SW 1271 (cell line): ENCODE data around the gene MLLT3.
"Not testable (repeated sequence)": the region's sequence is repeated elsewhere in the genome, so short reads cannot be mapped to it uniquely, and the experiment has no call there.

Source experiments
- DNase-seq, 2 experiments: peaks; one replicate each; lab custom pipeline; 2025; lab: John Stamatoyannopoulos, UW

MLLT3 gene

DNA sequence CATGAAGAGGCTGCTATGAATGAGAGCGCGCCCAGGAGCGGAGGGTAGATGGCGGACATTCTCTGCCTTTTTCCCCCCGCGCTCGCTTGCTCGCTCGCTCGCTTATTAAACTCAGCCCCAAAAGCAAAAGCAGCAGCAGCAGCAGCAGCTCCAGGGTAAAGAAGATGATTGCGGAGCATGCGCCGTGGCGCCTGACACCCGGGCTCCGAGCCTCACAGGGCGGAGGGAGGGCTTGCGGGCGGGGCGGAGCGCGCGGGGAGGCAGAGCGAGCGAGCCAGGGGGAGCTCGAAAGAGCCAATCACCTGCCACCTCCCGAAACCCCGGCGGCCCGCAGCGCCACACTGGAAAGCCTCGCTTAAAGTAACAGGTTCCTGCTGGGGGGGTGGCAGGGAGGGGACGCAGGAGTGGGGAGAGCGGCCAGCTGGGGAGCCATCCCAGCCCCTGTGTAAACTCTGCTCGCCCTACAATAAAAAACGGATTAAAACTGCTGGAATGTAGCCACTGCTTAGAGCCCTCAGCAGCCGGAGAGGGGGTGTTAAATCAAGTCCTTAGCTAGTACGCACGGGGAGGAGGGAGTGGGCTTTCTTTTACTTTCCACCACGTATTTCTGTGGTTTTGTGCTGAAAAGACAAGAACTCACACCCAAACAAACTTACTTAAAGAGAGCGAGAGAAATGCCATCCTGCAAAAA, at the start of gene MLLT3:
MLLT3 (minus strand) TSS at position 170 of the 691 bp plus-strand sequence.
- DNase-seq = peak; percentile 28 to 69

DNA sequence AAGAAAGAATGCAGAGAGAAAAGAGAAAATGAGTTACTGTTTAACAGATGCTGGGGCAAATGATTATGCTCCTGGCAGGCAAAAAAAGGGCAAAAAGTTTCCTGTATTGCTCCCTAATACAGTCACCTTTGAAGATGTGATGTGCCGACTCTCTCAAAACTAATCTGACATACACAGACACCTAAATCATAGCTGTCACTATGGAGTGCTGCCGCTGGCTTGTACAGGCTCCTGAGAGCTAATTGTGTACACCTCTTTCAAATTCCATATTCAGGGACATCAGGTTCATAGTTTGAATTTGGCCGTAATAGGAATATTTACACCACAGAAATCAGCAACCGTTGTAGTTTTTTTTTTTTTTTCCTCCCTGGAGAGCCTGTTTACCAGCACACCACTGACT, 49.3 kb upstream of the MLLT3 start:
- DNase-seq = no peak

DNA sequence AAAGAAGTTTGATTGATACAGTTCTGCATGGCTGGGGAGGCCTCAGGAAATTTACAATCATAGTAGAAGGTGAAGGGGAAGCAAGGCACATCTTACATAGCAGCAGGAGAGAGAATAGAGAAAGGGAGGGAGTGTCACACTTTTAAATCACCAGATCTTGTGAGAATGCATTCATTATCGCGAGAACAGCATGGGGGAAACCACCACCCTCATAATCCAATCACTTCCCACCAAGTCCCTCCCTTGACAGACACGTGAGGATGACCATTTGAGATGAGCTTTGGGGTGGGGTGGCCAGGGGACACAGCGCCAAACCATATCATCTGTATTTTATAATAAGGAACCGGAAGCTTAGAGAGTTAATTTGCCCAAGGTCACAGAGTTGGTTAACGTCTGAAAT, 48.1 kb upstream of the MLLT3 start:
- DNase-seq = no peak

GRCh38 chr9:20664501-20664900, 42.2 kb upstream of the MLLT3 start:
- DNase-seq = no peak

- no peak for DNase-seq
Measured at GRCh38 chr9:20663133-20663532, 40.8 kb upstream of the MLLT3 start.

DNA sequence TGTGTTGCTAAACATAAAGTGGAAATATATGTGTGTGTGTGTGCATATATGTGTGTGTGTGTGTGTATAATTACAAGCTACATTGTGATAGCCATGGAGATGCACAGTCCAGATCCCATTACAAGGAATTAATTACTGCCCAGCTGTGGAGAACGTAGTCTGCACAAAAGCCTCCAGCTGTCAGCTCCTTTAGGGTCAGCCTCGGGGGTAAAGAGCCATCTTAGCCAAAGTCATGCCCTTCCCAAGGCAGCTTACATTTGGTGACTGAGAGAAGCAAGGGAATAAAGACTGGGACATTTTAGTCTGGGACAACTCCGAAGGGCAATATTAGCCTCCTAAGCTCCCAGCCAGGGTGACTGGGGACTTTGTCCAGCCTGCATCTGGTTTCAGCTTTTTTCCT, 39.9 kb upstream of the MLLT3 start:
- no peak for DNase-seq

DNA sequence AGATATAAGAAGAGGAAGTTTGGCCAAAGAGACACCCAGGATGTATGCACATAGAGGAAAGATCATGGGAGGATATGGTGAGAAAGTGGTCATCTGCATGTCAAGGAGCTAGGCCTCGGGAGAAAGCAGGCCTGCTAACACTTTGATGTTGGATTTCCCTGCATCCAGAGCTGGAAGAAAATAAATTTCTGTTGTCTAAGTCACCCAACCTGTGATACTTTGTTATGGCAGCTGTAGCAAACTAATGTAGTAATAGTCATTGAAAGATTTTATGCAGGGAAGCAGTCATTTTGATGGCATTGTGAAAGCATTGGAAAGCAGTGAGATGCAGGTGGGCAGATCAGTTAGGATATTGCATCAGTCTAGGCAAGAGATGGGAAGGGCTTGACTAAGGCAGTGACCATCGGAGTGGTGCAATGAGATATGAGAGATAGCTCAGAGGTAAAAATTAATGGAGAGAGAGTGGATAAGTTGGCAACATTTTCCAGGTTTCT, 37.2 kb upstream of the MLLT3 start:
- DNase-seq = no peak

- DNase-seq = peak in 1 of 2 experiments; percentile 4
Measured at GRCh38 chr9:20658677-20659473, 36.6 kb upstream of the MLLT3 start.

DNA sequence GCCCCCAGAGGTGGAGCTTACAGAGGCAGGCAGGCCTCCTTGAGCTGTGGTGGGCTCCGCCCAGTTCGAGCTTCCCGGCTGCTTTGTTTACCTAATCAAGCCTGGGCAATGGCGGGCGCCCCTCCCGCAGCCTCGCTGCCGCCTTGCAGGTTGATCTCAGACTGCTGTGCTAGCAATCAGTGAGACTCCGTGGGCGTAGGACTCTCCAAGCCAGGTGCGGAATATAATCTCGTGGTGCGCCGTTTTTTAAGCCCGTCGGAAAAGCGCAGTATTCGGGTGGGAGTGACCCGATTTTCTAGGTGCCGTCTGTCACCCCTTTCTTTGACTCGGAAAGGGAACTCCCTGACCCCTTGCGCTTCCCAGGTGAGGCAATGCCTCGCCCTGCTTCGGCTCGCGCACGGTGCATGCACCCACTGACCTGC, 36.0 kb upstream of the MLLT3 start:
- not testable (repeated sequence) for DNase-seq

- DNase-seq = no peak
Measured at GRCh38 chr9:20651939-20652338, 29.6 kb upstream of the MLLT3 start.

- DNase-seq = no peak
Measured at GRCh38 chr9:20650750-20651299, 28.5 kb upstream of the MLLT3 start.

GRCh38 chr9:20650313-20650712, 28.0 kb upstream of the MLLT3 start:
- no peak for DNase-seq

- DNase-seq = no peak
Measured at GRCh38 chr9:20649381-20649780, 27.1 kb upstream of the MLLT3 start.

DNA sequence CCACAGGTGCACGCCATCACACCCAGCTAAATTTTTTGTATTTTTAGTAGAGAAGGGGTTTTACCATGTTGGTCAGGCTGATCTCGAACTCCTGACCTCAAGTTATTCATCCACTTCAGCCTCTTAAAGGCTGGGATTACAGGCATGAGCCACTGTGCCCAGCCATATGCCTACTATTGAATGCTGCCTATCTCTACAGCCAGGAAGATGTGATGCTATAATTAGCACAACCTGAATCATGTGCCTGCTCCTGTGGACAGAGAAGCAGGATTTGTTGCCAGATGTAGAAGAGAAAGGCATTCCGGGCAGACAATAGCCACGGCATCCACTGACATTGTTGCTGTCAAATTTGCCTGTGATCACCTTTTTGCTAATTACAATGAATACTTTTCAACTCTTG, 24.4 kb upstream of the MLLT3 start:
- DNase-seq = no peak

DNA sequence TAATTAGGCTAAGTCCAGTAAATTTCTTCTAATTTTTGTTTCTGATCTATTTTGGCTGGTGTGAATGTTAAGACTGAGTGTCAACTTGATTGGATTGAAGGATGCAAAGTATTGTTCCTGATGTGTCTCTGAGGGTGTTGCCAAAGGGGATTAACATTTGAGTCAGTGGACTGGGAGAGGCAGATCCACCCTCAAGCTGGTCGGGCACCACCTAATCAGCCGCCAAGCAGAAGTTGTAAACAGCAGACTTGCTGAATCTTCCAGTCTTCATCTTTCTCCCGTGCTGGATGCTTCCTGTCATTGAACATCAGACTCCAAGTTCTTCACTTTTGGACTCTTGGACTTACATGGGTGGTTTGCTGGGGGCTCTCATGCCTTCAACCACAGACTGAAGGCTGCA, 21.4 kb upstream of the MLLT3 start:
- DNase-seq = no peak

GRCh38 chr9:20642045-20642444, 19.7 kb upstream of the MLLT3 start:
- DNase-seq = no peak

GRCh38 chr9:20640331-20641187, 18.3 kb upstream of the MLLT3 start:
- DNase-seq = no peak

- DNase-seq = no peak
Measured at GRCh38 chr9:20636888-20637440, 14.7 kb upstream of the MLLT3 start.

- no peak for DNase-seq
Measured at GRCh38 chr9:20634895-20635294, 12.6 kb upstream of the MLLT3 start.

DNA sequence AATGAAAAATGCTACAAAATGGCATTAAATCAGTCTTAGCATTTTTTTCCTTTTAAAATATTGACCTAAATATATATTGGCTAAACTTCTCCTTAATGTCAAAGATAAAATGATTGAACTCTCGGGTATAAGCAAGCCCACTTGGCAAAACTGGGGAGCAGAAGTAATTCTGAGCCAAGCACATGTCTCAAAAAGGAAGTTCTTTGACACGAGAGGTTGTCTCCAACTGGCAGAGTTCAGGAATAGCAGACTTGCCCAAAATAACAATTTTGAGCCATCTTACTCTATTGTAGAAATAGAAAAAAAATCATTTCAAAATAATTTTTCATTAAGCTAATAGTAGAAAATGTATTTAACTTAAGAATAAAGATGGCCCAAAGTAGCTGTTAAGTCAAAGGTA, 10.4 kb upstream of the MLLT3 start:
- DNase-seq = no peak

DNA sequence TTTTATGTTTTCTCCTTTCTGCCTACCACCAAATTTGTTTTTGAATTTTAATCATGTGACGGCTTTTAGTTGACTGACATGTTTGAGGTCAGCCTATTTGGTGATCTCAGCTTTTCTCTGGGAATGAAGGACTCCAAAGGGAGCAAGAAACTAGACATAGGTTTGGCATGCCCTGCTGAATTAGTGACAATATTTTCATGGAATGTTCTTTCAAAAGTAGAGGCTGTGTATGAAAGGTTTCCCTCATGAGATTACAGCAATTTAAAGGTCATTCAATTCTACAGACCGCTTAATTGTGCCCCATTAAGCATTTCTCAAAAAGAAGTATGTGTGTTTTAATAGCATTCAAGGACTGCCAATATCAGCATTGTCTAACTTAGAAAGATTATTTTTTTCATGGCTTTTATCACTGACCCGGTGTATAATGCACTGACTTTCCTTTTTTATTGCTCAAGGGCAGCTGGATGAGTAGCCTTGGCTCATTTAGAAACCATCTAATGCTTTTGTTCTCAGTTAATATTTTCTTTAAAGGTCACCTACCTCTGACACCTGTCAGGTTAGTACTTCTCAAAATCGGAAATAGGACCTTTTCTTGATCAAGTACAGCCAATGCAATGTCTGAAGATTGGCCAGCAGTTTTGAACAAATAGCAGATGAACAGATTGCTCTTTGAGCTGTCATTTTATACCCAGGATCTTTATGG, 8.1 kb upstream of the MLLT3 start:
- no peak for DNase-seq
